ENCODE measurements around the gene MTHFD2. TPM values are rescaled to one million over a fixed set of nuclear protein-coding genes. Genes with fewer than 3 reads are reported as not detected.

MTHFD2 gene
- total RNA-seq, 2 donors from 2014 or later = 93.3 to 216 TPM

- Histone ChIP-seq H3K9me3 (no peaks in the 10 kb centered on the region), H3K27ac (no peak overlapping the region), H3K4me3 (no peak overlapping the region), H3K27me3 (replicated peaks; ENCODE audit: insufficient read depth) (no peaks in the 10 kb centered on the region), H3K36me3 (peaks cover 41% of the 10 kb centered on the region), H3K4me1 (ENCODE audit: control insufficient read depth in 1 of 2, low read depth in 2 of 2) (no peaks in the 10 kb centered on the region)
- no peak for TF ChIP-seq CTCF (IDR thresholded peaks at IDR 0.05)
- no peak for ATAC-seq (ENCODE audit: insufficient number of reproducible peaks, low FRiP score, low read depth)
- no peak for DNase-seq (ENCODE audit: low spot score)
Measured at GRCh38 chr2:74162951-74163350, 35.5 kb upstream of the MTHFD2 start.

GRCh38 chr2:74164761-74165160 lies 33.7 kb upstream of the MTHFD2 start:
- no peaks in the 10 kb centered on the region for H3K9me3 ChIP-seq
- peaks cover 46% of the 10 kb centered on the region for H3K36me3 ChIP-seq
- H3K27me3 ChIP-seq (replicated peaks; ENCODE audit: insufficient read depth) = no peaks in the 10 kb centered on the region
- ATAC-seq (ENCODE audit: insufficient number of reproducible peaks, low FRiP score, low read depth) (no peak), DNase-seq (ENCODE audit: low spot score) (no peak)
- TF ChIP-seq CTCF (IDR thresholded peaks at IDR 0.05) = no peak
- H3K4me1 ChIP-seq (ENCODE audit: control insufficient read depth in 1 of 2, low read depth in 2 of 2) = no peaks in the 10 kb centered on the region
- H3K27ac ChIP-seq = no peak overlapping the region
- H3K4me3 ChIP-seq = no peak overlapping the region

- Histone ChIP-seq H3K27me3 (replicated peaks; ENCODE audit: insufficient read depth) (no peaks in the 10 kb centered on the region), H3K9me3 (no peaks in the 10 kb centered on the region), H3K36me3 (peaks cover 42% of the 10 kb centered on the region), H3K27ac (no peak overlapping the region), H3K4me3 (no peak overlapping the region), H3K4me1 (ENCODE audit: control insufficient read depth in 1 of 2, low read depth in 2 of 2) (peaks cover 0 to under 1% of the 10 kb centered on the region in 2 donors)
- TF ChIP-seq CTCF (IDR thresholded peaks at IDR 0.05) = no peak
- no peak for DNase-seq (ENCODE audit: low spot score)
- no peak for ATAC-seq (ENCODE audit: insufficient number of reproducible peaks, low FRiP score, low read depth)
Measured at GRCh38 chr2:74168739-74169138, 29.7 kb upstream of the MTHFD2 start.

- H3K27ac ChIP-seq = no peak overlapping the region
- H3K27me3 ChIP-seq (replicated peaks; ENCODE audit: insufficient read depth) = no peaks in the 10 kb centered on the region
- DNase-seq (ENCODE audit: low spot score) = no peak
- no peak for TF ChIP-seq CTCF (IDR thresholded peaks at IDR 0.05)
- no peaks in the 10 kb centered on the region for H3K9me3 ChIP-seq
- H3K4me3 ChIP-seq = no peak overlapping the region
- peaks cover 5% of the 10 kb centered on the region for H3K36me3 ChIP-seq
- no peak for ATAC-seq (ENCODE audit: insufficient number of reproducible peaks, low FRiP score, low read depth)
- peaks cover 23 to 39% of the 10 kb centered on the region in 2 donors for H3K4me1 ChIP-seq (ENCODE audit: control insufficient read depth in 1 of 2, low read depth in 2 of 2)
Measured at GRCh38 chr2:74174909-74175308, 23.5 kb upstream of the MTHFD2 start.

- TF ChIP-seq CTCF (IDR thresholded peaks at IDR 0.05) = no peak
- peak overlapping the region; percentile 89 for H3K4me3 ChIP-seq
- no peaks in the 10 kb centered on the region for H3K36me3 ChIP-seq
- no peaks in the 10 kb centered on the region for H3K9me3 ChIP-seq
- no peak for ATAC-seq (ENCODE audit: insufficient number of reproducible peaks, low FRiP score, low read depth)
- peaks cover 23 to 39% of the 10 kb centered on the region in 2 donors for H3K4me1 ChIP-seq (ENCODE audit: control insufficient read depth in 1 of 2, low read depth in 2 of 2)
- no peak for DNase-seq (ENCODE audit: low spot score)
- H3K27me3 ChIP-seq (replicated peaks; ENCODE audit: insufficient read depth) = no peaks in the 10 kb centered on the region
- peak overlapping the region; percentile 93 to 98 for H3K27ac ChIP-seq
Measured at GRCh38 chr2:74177696-74178095, 20.7 kb upstream of the MTHFD2 start.

Data from thoracic aorta (tissue), 2 donors.